H1 (cell line): ENCODE measurements around the gene MED13. TPM values are rescaled to one million over a fixed set of nuclear protein-coding genes. Genes with fewer than 3 reads are reported as not detected.

Experiments used
- CTCF ChIA-PET: fragments of 300-600 bp; sonication (Branson Sonifier 250); formaldehyde crosslinking; loops from one replicate; lab custom pipeline; 2021; ENCODE audit not compliant: partially characterized antibody; lab: Charles Lee
- POLR2A ChIA-PET: fragments of 300-600 bp; sonication (Branson Sonifier 250); formaldehyde crosslinking; loops from one replicate; lab custom pipeline; 2021; ENCODE audit warnings: inconsistent platforms; ENCODE audit not compliant: partially characterized antibody; lab: Charles Lee
- DNase-seq, 2 experiments: peaks; one replicate each; pipeline versions ENCODE4 v3.0.0 to v3.0.0-alpha.2; 2010 to 2022; ENCODE audit warnings: low spot score in 2 of 2, low read depth in 1 of 2, mixed read lengths in 1 of 2
- FAIRE-seq: peaks from 2 replicates; lab custom pipeline; 2011; peaks lifted over from hg19 to GRCh38; lab: Jason Lieb, UNC
- H2AFZ ChIP-seq: 2 replicates; pipeline ENCODE4 v1.8.1; 2012; ENCODE audit warnings: low read length, inconsistent platforms
- H2AK5ac ChIP-seq: 2 replicates; pipeline ENCODE4 v1.6.1; 2013; ENCODE audit warnings: low read depth, low read length
- H2BK120ac ChIP-seq: replicated peaks from 2 replicates; pipeline ENCODE3; 2013; ENCODE audit warnings: low read depth, low read length, inconsistent platforms
- H2BK12ac ChIP-seq: 2 replicates; pipeline ENCODE4 v1.6.1; 2013; ENCODE audit warnings: low read depth, low read length
- H2BK15ac ChIP-seq: 2 replicates; pipeline ENCODE4 v1.6.1; 2013; ENCODE audit warnings: low read length
- H2BK20ac ChIP-seq: 2 replicates; pipeline ENCODE4 v1.6.1; 2013; ENCODE audit warnings: low read length
- H2BK5ac ChIP-seq: 2 replicates; pipeline ENCODE4 v1.6.1; 2013; ENCODE audit warnings: low read depth, low read length
- H3K14ac ChIP-seq: 2 replicates; pipeline ENCODE4 v1.6.1; 2013; ENCODE audit warnings: inconsistent platforms; ENCODE audit not compliant: insufficient read length
- H3K18ac ChIP-seq: 2 replicates; pipeline ENCODE4 v1.6.1; 2013; ENCODE audit warnings: low read length; ENCODE audit errors: extremely low read depth
- H3K23ac ChIP-seq: 2 replicates; pipeline ENCODE4 v1.6.1; 2013; ENCODE audit warnings: inconsistent platforms; ENCODE audit not compliant: insufficient read length
- H3K23me2 ChIP-seq: 2 replicates; pipeline ENCODE4 v1.6.1; 2013; ENCODE audit warnings: low read depth, low read length
- H3K27ac ChIP-seq: 2 replicates; pipeline ENCODE4 v1.6.1; 2011; ENCODE audit warnings: low read depth, low read length, inconsistent platforms
- H3K27me3 ChIP-seq, 4 experiments: replicated peaks in 1 of 4; 1 replicate in 1 of 4; 2 replicates in 3 of 4; pipeline versions ENCODE4 v1.6.1 to v1.8.1; 2011 to 2013; ENCODE audit warnings: low read length in 3 of 4, mild to moderate bottlenecking in 3 of 4, inconsistent platforms in 2 of 4, mixed read lengths in 2 of 4, moderate library complexity in 1 of 4; ENCODE audit not compliant: control insufficient read depth in 3 of 4, insufficient read depth in 3 of 4; ENCODE audit errors: extremely low read depth in 1 of 4
- H3K36me3 ChIP-seq, 4 experiments: 2 replicates each; pipeline versions ENCODE4 v1.6.1 to v1.8.1; 2011 to 2013; ENCODE audit warnings: mild to moderate bottlenecking in 4 of 4, low read length in 3 of 4, moderate library complexity in 2 of 4, control low read depth in 1 of 4, inconsistent platforms in 1 of 4; ENCODE audit not compliant: insufficient read depth in 4 of 4, control insufficient read depth in 2 of 4
- H3K4ac ChIP-seq: replicated peaks from 2 replicates; pipeline ENCODE3; 2013; ENCODE audit warnings: low read length, low read depth, mixed read lengths, inconsistent platforms; ENCODE audit not compliant: insufficient read length
- H3K4me1 ChIP-seq, 4 experiments: replicated peaks in 1 of 4; 1 replicate in 1 of 4; 2 replicates in 3 of 4; pipeline versions ENCODE4 v1.6.1 to v1.8.1; 2011 to 2013; ENCODE audit warnings: low read length in 3 of 4, inconsistent platforms in 2 of 4, mixed read lengths in 1 of 4; ENCODE audit not compliant: insufficient read depth in 4 of 4, control insufficient read depth in 3 of 4
- H3K4me2 ChIP-seq, 2 experiments: 2 replicates each; pipeline versions ENCODE4 v1.6.1 to v1.8.1; 2011 to 2013; ENCODE audit warnings: low read depth in 2 of 2, low read length in 2 of 2, control low read depth in 1 of 2, inconsistent platforms in 1 of 2, mild to moderate bottlenecking in 1 of 2; ENCODE audit not compliant: insufficient read depth in 1 of 2
- H3K4me3 ChIP-seq, 4 experiments: fragments of 200-600, 300-600 bp in 1 of 4; sonication (generic), shearing (Covaris generic), sonication (Bioruptor Twin) in 1 of 4; 2 replicates each; pipeline versions ENCODE4 v1.5.1 to v1.8.1; 2011 to 2016; ENCODE audit warnings: low read length in 4 of 4, low read depth in 3 of 4, control low read depth in 2 of 4, inconsistent platforms in 2 of 4, mild to moderate bottlenecking in 2 of 4, mixed read lengths in 1 of 4, moderate library complexity in 1 of 4; ENCODE audit not compliant: insufficient read depth in 2 of 4; ENCODE audit errors: extremely low read depth in 1 of 4
- H3K56ac ChIP-seq: replicated peaks from 2 replicates; pipeline ENCODE3; 2013; ENCODE audit warnings: low read depth, mild to moderate bottlenecking, mixed read lengths, low read length, inconsistent platforms; ENCODE audit not compliant: insufficient read length
- H3K79me1 ChIP-seq: 2 replicates; pipeline ENCODE4 v1.6.1; 2013; ENCODE audit warnings: low read depth, low read length, control low read depth
- H3K79me2 ChIP-seq, 2 experiments: 2 replicates each; pipeline versions ENCODE4 v1.6.1 to v1.8.1; 2012 to 2013; ENCODE audit warnings: low read length in 2 of 2, mild to moderate bottlenecking in 2 of 2, inconsistent platforms in 1 of 2; ENCODE audit not compliant: insufficient read depth in 2 of 2, control insufficient read depth in 1 of 2
- H3K9ac ChIP-seq, 4 experiments: replicated peaks in 1 of 4; 1 replicate in 1 of 4; 2 replicates in 3 of 4; pipeline versions ENCODE4 v1.6.1 to v1.8.1; 2011 to 2013; ENCODE audit warnings: low read depth in 3 of 4, low read length in 3 of 4, control low read depth in 2 of 4, mild to moderate bottlenecking in 2 of 4, moderate library complexity in 2 of 4, inconsistent platforms in 1 of 4; ENCODE audit errors: extremely low read depth in 1 of 4
- H3K9me3 ChIP-seq, 2 experiments: 2 replicates each; pipeline versions ENCODE4 v1.6.1 to v1.8.1; 2012 to 2013; ENCODE audit warnings: mild to moderate bottlenecking in 2 of 2, moderate library complexity in 2 of 2, control low read depth in 1 of 2, inconsistent platforms in 1 of 2, low read depth in 1 of 2, low read length in 1 of 2, mixed read lengths in 1 of 2; ENCODE audit not compliant: insufficient read depth in 2 of 2
- H4K20me1 ChIP-seq, 2 experiments: replicated peaks in 1 of 2; 2 replicates each; pipeline versions ENCODE3 to v1.8.1; 2011 to 2013; ENCODE audit warnings: inconsistent platforms in 2 of 2, low read length in 2 of 2, mild to moderate bottlenecking in 1 of 2; ENCODE audit not compliant: insufficient read depth in 2 of 2, control insufficient read depth in 1 of 2
- H4K5ac ChIP-seq: 2 replicates; pipeline ENCODE4 v1.6.1; 2013; ENCODE audit warnings: low read length, low read depth, mixed read lengths, inconsistent platforms; ENCODE audit not compliant: insufficient read length
- H4K8ac ChIP-seq: 2 replicates; pipeline ENCODE4 v1.8.0; 2013; ENCODE audit warnings: mild to moderate bottlenecking, moderate library complexity, low read length, inconsistent platforms; ENCODE audit not compliant: insufficient read depth; ENCODE audit errors: extremely low read depth
- H4K91ac ChIP-seq: replicated peaks from 2 replicates; pipeline ENCODE3; 2013; ENCODE audit warnings: low read length, mixed read lengths, inconsistent platforms; ENCODE audit not compliant: insufficient read length
- CREB1 ChIP-seq: IDR thresholded peaks from 2 replicates; pipeline ENCODE4 v1.6.1; 2012; ENCODE audit warnings: inconsistent platforms
- FOSL1 ChIP-seq: IDR thresholded peaks from 2 replicates; pipeline ENCODE4 v1.6.1; 2011; ENCODE audit warnings: mild to moderate bottlenecking, low read depth, low read length, moderate library complexity; ENCODE audit not compliant: insufficient read depth
- POLR2AphosphoS5 ChIP-seq: IDR thresholded peaks from 2 replicates; pipeline ENCODE4 v1.6.1; 2011; ENCODE audit warnings: low read depth, low read length
- POU5F1 ChIP-seq: IDR thresholded peaks from 2 replicates; pipeline ENCODE4 v1.6.1; 2011; ENCODE audit warnings: low read depth, mild to moderate bottlenecking, low read length, moderate library complexity
- SP2 ChIP-seq: IDR thresholded peaks from 2 replicates; pipeline ENCODE4 v1.6.1; 2012; ENCODE audit warnings: mild to moderate bottlenecking, low read length, inconsistent platforms
- WGBS, 2 experiments: shearing (Covaris generic) in 1 of 2; methylation state at CpG; one replicate each; pipeline versions ENCODE4 v1.1.6 to v1.1.7; 2013 to 2015; ENCODE audit warnings: low lambda C conversion rate in 2 of 2, mixed read lengths in 2 of 2, inconsistent platforms in 1 of 2, low coverage in 1 of 2, missing lambda C conversion rate in 1 of 2; ENCODE audit not compliant: insufficient replicate concordance in 2 of 2, insufficient coverage in 1 of 2, insufficient read length in 1 of 2; ENCODE audit errors: extremely low coverage in 1 of 2, missing lambda C conversion rate in 1 of 2; 5-methylcytosine and 5-hydroxymethylcytosine counted together
- polyA plus RNA-seq, 7 experiments: library from polyadenylated mRNA; depleted of rRNA in 3 of 7; stranded (reverse) in 5 of 7; unstranded in 2 of 7; fragments of >200 nt in 5 of 7; fragments of 200-250 nt in 2 of 7; gene quantifications; 1 replicate in 5 of 7; 2 replicates in 1 of 7; 4 replicates in 1 of 7; pipeline versions ENCODE4 v1.2.1 to v1.2.3, GENCODE V29; 2011 to 2013; ENCODE audit warnings: missing spikeins in 2 of 7, mixed read lengths in 2 of 7
- total RNA-seq: library from RNA; stranded (reverse); fragmentation: NEBNext Ultra II Directional; extraction: Animal tissue kit (Norgen Biotek cat#: 25700); gene quantifications from 2 replicates; pipeline ENCODE4 v1.2.1, GENCODE V29; 2021

The MED13 gene
- total and polyA plus RNA-seq, 2 of the 8 experiments (the other 6 are each of a cell fraction or from before 2014, with no cell fraction given), result 11.3 to 44.8 TPM

DNA sequence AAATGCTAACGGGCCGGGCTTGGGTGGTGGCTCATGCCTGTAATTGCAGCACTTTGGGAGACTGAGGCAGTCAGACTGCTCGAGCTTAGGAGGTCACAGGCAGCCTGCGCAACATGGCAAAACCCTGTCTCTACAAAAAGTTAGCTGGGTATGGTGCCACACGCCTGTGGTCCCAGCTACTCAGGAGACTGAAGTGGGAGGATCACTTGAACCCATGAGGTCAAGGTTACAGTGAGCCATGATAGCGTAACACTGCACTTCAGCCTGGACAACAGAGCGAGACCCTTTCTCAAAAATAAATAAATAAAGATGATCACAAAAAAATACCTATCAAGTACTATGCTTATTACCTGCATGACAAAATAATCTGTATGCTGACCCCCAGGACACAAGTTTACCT, 91.0 kb downstream of the MED13 start:
- Histone ChIP-seq H3K36me3 (peaks cover 2 to 50% (median 15%) of the 10 kb centered on the region in 4 experiments; a peak in 7 of 8 replicates), H3K9me3 (no peaks in the 10 kb centered on the region), H3K27ac (no peak overlapping the region), H3K18ac (no peak overlapping the region), H2BK20ac (no peak overlapping the region), H3K4me2 (no peak overlapping the region), H3K79me1 (no peaks in the 10 kb centered on the region; the same call in 1 of the 2 replicates), H4K20me1 (peaks cover 0 to 2% of the 10 kb centered on the region in 2 experiments), H3K4ac (no peak overlapping the region), H2BK5ac (no peak overlapping the region), H2BK12ac (no peak overlapping the region), H3K14ac (no peak overlapping the region), H3K4me1 (0 out of 7 replicates have a peak, but pooled peaks cover 0 to 4% (median 0%) of the 10 kb centered on the region in 4 experiments), H3K27me3 (no peaks in the 10 kb centered on the region), H2AFZ (no peak overlapping the region), H4K5ac (no peak overlapping the region), H3K56ac (no peak overlapping the region), H3K79me2 (peaks cover 0 to 34% of the 10 kb centered on the region in 2 experiments; a peak in 2 of 4 replicates), H2BK15ac (no peak overlapping the region), H4K8ac (no peak overlapping the region), H3K4me3 (no peak overlapping the region), H3K23ac (no peak overlapping the region), H2BK120ac (no peak overlapping the region), H3K9ac (no peak overlapping the region), H2AK5ac (no peak overlapping the region), H3K23me2 (no peaks in the 10 kb centered on the region), H4K91ac (no peak overlapping the region)
- CTCF ChIA-PET, result interaction anchor here (1.8 kb wide), 1 partner anchor 136 kb away, joined by 5 read pairs; no protein-coding TSS in a partner anchor
- POLR2A ChIA-PET, result no interaction called here
- no peak for FAIRE-seq
- 92% methylated on average over 7 of the region's 7 CpGs; no CpG with 5 or more reads in 1 of the 2 experiments for WGBS, 2 experiments
- DNase-seq, result no peak
- TF ChIP-seq POU5F1 (no peak), POLR2AphosphoS5 (no peak), CREB1 (no peak), SP2 (no peak), FOSL1 (no peak)
